OCI-LY1 (cell line): ENCODE measurements around the gene ZP1.

Experiments used
- H2AFZ ChIP-seq: fragments of 200-600 bp; sonication (generic), shearing (Covaris generic); 2 replicates; pipeline ENCODE4 v1.6.0; 2014; ENCODE audit warnings: antibody characterized with exemption, mild to moderate bottlenecking, low read length
- H3F3A ChIP-seq: fragments of 200-600 bp; sonication (generic), shearing (Covaris generic); 2 replicates; pipeline ENCODE4 v1.6.0; 2014; ENCODE audit warnings: mild to moderate bottlenecking, antibody characterized with exemption, low read length, moderate library complexity; ENCODE audit not compliant: insufficient read depth
- H3K27ac ChIP-seq: fragments of 200-600 bp; sonication (generic); 2 replicates; pipeline ENCODE4 v1.5.1; 2014; ENCODE audit warnings: low read length, mixed run types, mild to moderate bottlenecking, low read depth; ENCODE audit not compliant: poor library complexity, severe bottlenecking
- H3K27me3 ChIP-seq: fragments of 200-600 bp; sonication (generic); 2 replicates; pipeline ENCODE4 v1.6.0; 2014; ENCODE audit warnings: antibody characterized with exemption, mild to moderate bottlenecking, low read length, moderate library complexity; ENCODE audit not compliant: insufficient read depth
- H3K36me3 ChIP-seq: fragments of 200-600 bp; sonication (generic); 2 replicates; pipeline ENCODE4 v1.6.1; 2014; ENCODE audit warnings: mild to moderate bottlenecking, antibody characterized with exemption, low read length, moderate library complexity, mixed read lengths; ENCODE audit not compliant: insufficient read depth
- H3K4me1 ChIP-seq: fragments of 200-600 bp; sonication (generic); 2 replicates; pipeline ENCODE4 v1.5.1; 2014; ENCODE audit warnings: mild to moderate bottlenecking, low read length, moderate library complexity; ENCODE audit not compliant: insufficient read depth, severe bottlenecking
- H3K4me2 ChIP-seq: fragments of 200-600 bp; sonication (generic), shearing (Covaris generic); 2 replicates; pipeline ENCODE4 v1.6.1; 2014; ENCODE audit warnings: low read length
- H3K4me3 ChIP-seq: fragments of 200-600 bp; sonication (generic); 2 replicates; pipeline ENCODE4 v1.5.1; 2014; ENCODE audit warnings: low read length, low read depth, mild to moderate bottlenecking, mixed read lengths; ENCODE audit not compliant: poor library complexity, severe bottlenecking
- H3K79me2 ChIP-seq: fragments of 200-600 bp; shearing (Covaris generic); 2 replicates; pipeline ENCODE4 v1.6.1; 2016; ENCODE audit warnings: mixed run types, low read length, mixed read lengths; ENCODE audit not compliant: insufficient read depth
- H3K9ac ChIP-seq: fragments of 200-600 bp; sonication (generic), shearing (Covaris generic); 2 replicates; pipeline ENCODE4 v1.6.1; 2014; ENCODE audit warnings: mild to moderate bottlenecking, low read length, mixed read lengths
- H3K9me2 ChIP-seq: fragments of 200-600 bp; sonication (generic), shearing (Covaris generic); 2 replicates; pipeline ENCODE4 v1.6.1; 2014; ENCODE audit warnings: low read depth, mild to moderate bottlenecking, low read length, mixed read lengths
- H3K9me3 ChIP-seq: fragments of 200-600 bp; shearing (Covaris generic); 2 replicates; pipeline ENCODE4 v1.6.1; 2014; ENCODE audit warnings: low read length, mixed read lengths
- H4K20me1 ChIP-seq: fragments of 200-600 bp; sonication (generic), shearing (Covaris generic); 2 replicates; pipeline ENCODE4 v1.6.0; 2016; ENCODE audit warnings: mild to moderate bottlenecking, low read length; ENCODE audit not compliant: insufficient read depth
- EZH2 ChIP-seq: fragments of 200-600 bp; sonication (generic), shearing (Covaris generic); IDR thresholded peaks from 2 replicates; pipeline ENCODE4 v1.8.0; 2017; ENCODE audit warnings: borderline replicate concordance, mixed run types, mild to moderate bottlenecking, antibody characterized with exemption, low read length, moderate library complexity, mixed read lengths
- TF ChIP-seq, protein P1 (sequence below): fragments of 200-600 bp; sonication (generic), shearing (Covaris generic); IDR thresholded peaks from 2 replicates; pipeline ENCODE4 v1.5.1; 2017; ENCODE audit warnings: mild to moderate bottlenecking, antibody characterized with exemption, low read length, moderate library complexity, mixed read lengths

Gene ZP1

DNA sequence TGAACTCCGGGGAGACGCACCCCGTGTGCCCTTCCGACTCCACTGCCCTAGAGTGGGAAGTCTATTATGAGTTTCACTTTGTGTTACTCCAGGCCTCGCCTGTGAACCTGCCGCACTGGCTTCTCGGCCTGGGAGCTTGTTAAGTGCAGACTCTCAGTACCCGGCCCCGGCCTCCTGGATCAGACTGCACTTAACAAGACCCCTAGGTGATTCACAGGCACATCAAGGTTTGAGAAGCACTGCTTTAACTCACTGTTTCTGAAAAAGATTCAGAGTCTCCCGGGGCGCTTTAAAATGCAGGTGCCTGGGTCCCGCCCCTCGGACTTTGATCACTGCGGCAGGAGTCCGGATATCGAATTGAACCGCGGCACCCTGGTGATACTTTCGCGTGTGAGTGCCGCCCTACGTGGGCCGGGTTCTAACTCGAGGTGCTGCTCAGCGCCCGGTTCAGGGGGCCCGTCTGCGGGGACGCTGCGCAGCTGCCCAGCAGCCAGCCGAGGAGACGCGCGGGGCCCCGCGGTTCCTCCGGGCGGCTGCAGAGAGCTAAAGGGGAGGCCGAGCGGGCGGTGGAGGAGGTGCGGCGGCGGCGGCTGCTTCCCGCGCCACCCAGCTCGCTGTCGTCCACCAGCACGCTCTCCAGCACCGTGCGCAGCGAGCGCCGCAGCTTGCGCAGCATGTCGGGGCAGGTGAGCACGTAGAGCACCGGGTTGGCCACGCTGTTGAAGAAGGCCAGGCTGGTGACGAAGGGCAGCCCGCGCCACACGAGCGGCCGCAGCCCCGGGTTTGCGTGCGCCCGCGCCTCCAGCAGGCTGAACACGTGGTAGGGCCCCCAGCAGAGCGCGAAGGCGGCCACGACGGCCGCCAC, 15.0 kb upstream of the ZP1 start:
- no peaks in the 10 kb centered on the region for H3F3A ChIP-seq
- H3K27ac ChIP-seq: no peak overlapping the region
- no peak for TF ChIP-seq EZH2
- TF ChIP-seq, protein P1, sequence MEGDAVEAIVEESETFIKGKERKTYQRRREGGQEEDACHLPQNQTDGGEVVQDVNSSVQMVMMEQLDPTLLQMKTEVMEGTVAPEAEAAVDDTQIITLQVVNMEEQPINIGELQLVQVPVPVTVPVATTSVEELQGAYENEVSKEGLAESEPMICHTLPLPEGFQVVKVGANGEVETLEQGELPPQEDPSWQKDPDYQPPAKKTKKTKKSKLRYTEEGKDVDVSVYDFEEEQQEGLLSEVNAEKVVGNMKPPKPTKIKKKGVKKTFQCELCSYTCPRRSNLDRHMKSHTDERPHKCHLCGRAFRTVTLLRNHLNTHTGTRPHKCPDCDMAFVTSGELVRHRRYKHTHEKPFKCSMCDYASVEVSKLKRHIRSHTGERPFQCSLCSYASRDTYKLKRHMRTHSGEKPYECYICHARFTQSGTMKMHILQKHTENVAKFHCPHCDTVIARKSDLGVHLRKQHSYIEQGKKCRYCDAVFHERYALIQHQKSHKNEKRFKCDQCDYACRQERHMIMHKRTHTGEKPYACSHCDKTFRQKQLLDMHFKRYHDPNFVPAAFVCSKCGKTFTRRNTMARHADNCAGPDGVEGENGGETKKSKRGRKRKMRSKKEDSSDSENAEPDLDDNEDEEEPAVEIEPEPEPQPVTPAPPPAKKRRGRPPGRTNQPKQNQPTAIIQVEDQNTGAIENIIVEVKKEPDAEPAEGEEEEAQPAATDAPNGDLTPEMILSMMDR: no peak
- no peaks in the 10 kb centered on the region for H3K9me3 ChIP-seq
- H3K4me1 ChIP-seq: no peaks in the 10 kb centered on the region
- no peaks in the 10 kb centered on the region for H3K9me2 ChIP-seq
- no peak overlapping the region for H2AFZ ChIP-seq
- no peak overlapping the region for H3K9ac ChIP-seq
- H3K27me3 ChIP-seq: no peaks in the 10 kb centered on the region
- H3K79me2 ChIP-seq: no peaks in the 10 kb centered on the region
- H3K4me3 ChIP-seq: no peak overlapping the region
- peaks cover 47% of the 10 kb centered on the region for H3K36me3 ChIP-seq
- H3K4me2 ChIP-seq: no peak overlapping the region
- H4K20me1 ChIP-seq: no peaks in the 10 kb centered on the region

DNA sequence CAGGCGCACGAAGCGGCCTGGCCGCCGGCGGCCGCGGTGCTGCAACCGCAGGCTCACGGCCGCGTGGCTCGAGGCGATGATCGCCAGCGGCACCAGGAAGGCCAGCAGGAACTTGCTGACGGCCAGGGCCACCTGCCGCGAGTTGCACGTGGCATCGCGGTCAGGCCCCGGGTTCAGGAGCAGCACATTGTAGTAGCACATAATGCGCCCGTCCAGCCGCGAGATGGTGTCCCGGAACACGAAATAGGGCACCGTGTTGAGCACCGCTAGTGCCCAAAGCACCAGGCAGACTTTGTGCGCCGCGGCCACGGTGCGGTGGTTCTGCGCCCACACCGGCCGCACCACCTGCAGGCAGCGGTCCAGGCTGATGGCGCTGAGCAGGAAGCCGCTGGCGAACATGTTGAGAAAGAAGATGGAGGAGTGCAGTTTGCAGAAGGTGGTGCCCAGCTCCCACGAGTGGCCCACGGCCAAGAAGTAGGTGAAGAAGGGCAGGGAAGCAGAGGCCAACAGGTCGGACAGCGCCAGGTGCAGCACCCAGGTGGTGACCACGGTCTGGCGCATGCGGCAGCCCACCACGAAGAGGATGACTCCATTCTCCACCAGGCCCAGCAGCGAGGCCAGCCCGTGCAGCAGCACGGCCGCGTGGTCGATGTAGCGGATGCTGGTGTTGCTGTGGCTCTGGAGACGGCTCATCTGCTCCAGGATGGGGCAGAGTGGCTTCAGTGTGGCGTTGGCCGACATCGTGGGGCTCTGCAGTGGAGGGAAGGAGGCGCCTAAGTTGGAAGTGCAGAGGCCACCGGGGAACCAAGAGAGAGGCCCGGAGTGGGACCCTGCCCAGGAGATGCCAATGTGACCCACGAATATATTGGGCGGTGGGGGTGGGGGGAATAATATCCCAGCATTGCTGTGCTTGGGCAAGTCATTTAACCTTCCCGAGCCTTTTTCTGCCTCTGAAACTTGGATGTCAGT, 14.1 kb upstream of the ZP1 start:
- H3K4me2 ChIP-seq: no peak overlapping the region
- no peaks in the 10 kb centered on the region for H3K4me1 ChIP-seq
- H3K9ac ChIP-seq: no peak overlapping the region
- TF ChIP-seq EZH2: no peak
- TF ChIP-seq, protein P1: no peak
- no peaks in the 10 kb centered on the region for H3K79me2 ChIP-seq
- no peaks in the 10 kb centered on the region for H3K27me3 ChIP-seq
- no peaks in the 10 kb centered on the region for H3K9me2 ChIP-seq
- H3K27ac ChIP-seq: no peak overlapping the region
- no peaks in the 10 kb centered on the region for H4K20me1 ChIP-seq
- H3K9me3 ChIP-seq: no peaks in the 10 kb centered on the region
- H3K36me3 ChIP-seq: peaks cover 38% of the 10 kb centered on the region
- no peak overlapping the region for H2AFZ ChIP-seq
- no peak overlapping the region for H3K4me3 ChIP-seq
- no peaks in the 10 kb centered on the region for H3F3A ChIP-seq

DNA sequence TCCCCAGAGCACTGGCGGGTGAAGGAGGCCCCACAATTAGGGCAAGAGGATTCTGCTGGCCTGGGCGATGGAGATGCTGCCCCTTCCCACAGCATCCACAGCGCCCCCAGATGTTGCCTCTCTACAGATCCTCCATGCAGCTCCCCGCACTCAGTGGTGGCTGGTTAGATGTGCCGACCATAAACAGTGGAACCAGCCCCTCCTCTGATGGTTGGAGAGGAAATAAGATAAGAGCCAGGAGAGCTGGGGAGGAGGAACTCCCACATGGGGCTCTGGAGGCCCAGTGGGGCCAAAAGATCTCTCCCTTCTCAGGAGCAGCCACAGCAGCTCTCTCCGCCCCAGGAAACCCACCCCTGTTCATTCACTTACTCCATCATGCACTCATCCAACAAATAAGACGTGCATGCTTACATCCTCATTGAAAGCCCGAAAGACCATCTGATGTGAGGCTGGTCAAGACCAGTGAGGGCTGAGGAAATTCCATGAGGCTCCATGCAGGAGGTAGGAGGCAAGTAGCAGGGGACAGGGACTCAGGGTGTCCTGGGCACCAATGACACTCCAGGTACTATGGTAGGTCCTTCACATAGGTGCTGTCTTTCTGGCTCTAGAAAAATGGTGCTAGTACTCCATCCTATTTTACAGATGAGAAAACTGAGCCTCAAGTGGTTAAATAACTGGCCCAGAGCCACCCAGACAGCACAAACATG, 13.0 kb upstream of the ZP1 start:
- Histone ChIP-seq H3K9ac (no peak overlapping the region), H3K4me2 (no peak overlapping the region), H3K9me3 (no peaks in the 10 kb centered on the region), H4K20me1 (no peaks in the 10 kb centered on the region), H3K27ac (no peak overlapping the region), H2AFZ (no peak overlapping the region), H3K4me1 (peaks cover 4% of the 10 kb centered on the region), H3K36me3 (peaks cover 28% of the 10 kb centered on the region), H3K4me3 (no peak overlapping the region), H3F3A (no peaks in the 10 kb centered on the region), H3K27me3 (no peaks in the 10 kb centered on the region), H3K79me2 (no peaks in the 10 kb centered on the region), H3K9me2 (no peaks in the 10 kb centered on the region)
- TF ChIP-seq, protein P1: no peak
- no peak for TF ChIP-seq EZH2
